ENCODE results near the gene PKDCC. TPM values are rescaled to one million over a fixed set of nuclear protein-coding genes. Genes with fewer than 3 reads are reported as not detected.

Gene PKDCC
- total RNA-seq, 6 experiments from 2014 or later, result 8.2 to 20.9 (median 12.3) TPM

DNA sequence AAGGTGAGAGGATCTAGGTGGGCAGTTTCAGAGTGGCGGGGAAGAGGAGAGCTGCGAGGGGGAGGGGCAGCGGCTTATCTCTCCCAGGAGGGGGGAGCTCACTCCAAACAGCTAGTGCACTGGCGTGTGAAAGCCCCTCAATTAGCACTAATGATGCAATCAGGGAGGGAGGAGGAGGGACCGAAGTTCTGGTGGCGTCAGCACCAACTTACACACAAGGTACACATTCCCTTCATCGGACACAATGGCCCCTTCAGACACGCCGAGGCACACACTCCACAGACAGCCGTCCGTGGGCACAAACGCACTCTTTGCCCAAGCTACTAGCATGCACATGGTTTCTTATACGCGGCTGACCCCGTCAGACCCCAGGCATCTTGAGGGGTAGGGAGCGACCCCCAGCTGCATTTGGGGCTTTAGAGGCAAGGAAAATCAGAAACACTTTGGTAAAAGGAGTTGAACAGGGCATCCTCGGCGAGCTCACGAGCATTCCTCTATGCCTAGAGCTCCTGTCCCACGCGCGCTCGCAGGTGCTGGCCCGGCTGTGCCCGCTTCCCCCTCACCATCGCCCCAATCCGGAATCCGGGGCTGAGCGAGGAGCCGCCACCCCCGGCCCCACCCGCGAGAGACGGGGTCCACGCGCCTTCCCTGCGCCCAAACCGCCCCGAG lies 868 bp upstream of the PKDCC start:
- DNase-seq, result no peak
- intact Hi-C loops (cut with DNase I), result no loop called here
- Histone ChIP-seq H3K4me1 (peaks cover 0 to 25% (median 5%) of the 10 kb centered on the region in 4 donors), H3K4me3 (peak overlapping the region; percentile 67 to 80 (median 71)), H3K27me3 (no peaks in the 10 kb centered on the region), H3K27ac (peak overlapping the region; percentile 47 to 78 (median 57)), H3K36me3 (no peaks in the 10 kb centered on the region), H3K9me3 (no peaks in the 10 kb centered on the region)
- no peak for TF ChIP-seq POLR2A (IDR thresholded peaks at IDR 0.05)
- TF ChIP-seq, protein P1, sequence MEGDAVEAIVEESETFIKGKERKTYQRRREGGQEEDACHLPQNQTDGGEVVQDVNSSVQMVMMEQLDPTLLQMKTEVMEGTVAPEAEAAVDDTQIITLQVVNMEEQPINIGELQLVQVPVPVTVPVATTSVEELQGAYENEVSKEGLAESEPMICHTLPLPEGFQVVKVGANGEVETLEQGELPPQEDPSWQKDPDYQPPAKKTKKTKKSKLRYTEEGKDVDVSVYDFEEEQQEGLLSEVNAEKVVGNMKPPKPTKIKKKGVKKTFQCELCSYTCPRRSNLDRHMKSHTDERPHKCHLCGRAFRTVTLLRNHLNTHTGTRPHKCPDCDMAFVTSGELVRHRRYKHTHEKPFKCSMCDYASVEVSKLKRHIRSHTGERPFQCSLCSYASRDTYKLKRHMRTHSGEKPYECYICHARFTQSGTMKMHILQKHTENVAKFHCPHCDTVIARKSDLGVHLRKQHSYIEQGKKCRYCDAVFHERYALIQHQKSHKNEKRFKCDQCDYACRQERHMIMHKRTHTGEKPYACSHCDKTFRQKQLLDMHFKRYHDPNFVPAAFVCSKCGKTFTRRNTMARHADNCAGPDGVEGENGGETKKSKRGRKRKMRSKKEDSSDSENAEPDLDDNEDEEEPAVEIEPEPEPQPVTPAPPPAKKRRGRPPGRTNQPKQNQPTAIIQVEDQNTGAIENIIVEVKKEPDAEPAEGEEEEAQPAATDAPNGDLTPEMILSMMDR (IDR thresholded peaks at IDR 0.05), result no peak
- 15% methylated on average over 8 of the region's 39 CpGs for WGBS (ENCODE audit: insufficient coverage, low coverage, low lambda C conversion rate, missing lambda C conversion rate)
- peak in 3 of 4 donors; percentile 1 to 18 (median 4) for ATAC-seq

DNA sequence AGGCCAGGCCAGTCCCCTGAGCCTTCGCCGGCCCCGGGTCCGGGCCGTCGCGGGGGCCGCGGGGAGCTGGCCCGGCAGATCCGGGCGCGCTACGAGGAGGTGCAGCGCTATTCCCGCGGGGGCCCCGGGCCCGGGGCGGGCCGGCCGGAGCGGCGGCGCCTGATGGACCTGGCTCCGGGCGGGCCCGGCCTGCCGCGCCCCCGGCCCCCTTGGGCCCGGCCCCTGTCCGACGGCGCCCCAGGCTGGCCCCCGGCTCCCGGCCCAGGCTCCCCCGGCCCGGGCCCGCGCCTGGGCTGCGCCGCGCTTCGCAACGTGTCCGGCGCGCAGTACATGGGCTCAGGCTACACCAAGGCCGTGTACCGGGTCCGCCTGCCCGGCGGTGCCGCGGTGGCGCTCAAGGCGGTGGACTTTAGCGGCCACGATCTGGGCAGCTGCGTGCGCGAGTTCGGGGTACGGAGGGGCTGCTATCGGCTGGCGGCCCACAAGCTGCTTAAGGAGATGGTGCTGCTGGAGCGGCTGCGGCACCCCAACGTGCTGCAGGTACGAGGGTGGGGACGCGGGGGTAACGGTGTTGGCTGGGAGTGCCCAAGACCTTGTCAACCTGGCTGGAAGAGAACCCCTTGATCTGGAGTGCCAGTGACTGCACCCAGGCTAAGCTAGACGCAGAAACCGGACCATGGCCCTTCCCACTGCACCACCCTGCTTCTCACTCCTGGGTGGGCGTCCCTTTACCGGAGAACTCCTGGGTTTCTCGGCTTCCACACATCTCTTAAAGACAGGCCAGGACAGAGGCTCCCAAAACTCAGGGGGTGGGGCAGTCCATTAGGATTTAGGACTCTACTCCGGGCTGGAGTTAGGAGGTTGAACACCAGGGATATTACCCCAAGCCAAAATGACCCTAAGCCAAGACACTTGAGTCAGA lies 739 bp downstream of the PKDCC start:
- WGBS (ENCODE audit: insufficient coverage, low coverage, low lambda C conversion rate, missing lambda C conversion rate), result 4% methylated on average over 24 of the region's 80 CpGs
- Histone ChIP-seq H3K36me3 (no peaks in the 10 kb centered on the region), H3K4me1 (peaks cover 0 to 25% (median 5%) of the 10 kb centered on the region in 4 donors), H3K9me3 (no peaks in the 10 kb centered on the region), H3K27me3 (no peaks in the 10 kb centered on the region), H3K4me3 (peak overlapping the region; percentile 51 to 63 (median 55)), H3K27ac (peak overlapping the region; percentile 40 to 76 (median 59))
- intact Hi-C loops (cut with DNase I), result no loop called here
- ATAC-seq (peak; percentile 7 to 52 (median 13)), DNase-seq (no peak)
- TF ChIP-seq, protein P1 (IDR thresholded peaks at IDR 0.05), result no peak
- no peak for TF ChIP-seq POLR2A (IDR thresholded peaks at IDR 0.05)

DNA sequence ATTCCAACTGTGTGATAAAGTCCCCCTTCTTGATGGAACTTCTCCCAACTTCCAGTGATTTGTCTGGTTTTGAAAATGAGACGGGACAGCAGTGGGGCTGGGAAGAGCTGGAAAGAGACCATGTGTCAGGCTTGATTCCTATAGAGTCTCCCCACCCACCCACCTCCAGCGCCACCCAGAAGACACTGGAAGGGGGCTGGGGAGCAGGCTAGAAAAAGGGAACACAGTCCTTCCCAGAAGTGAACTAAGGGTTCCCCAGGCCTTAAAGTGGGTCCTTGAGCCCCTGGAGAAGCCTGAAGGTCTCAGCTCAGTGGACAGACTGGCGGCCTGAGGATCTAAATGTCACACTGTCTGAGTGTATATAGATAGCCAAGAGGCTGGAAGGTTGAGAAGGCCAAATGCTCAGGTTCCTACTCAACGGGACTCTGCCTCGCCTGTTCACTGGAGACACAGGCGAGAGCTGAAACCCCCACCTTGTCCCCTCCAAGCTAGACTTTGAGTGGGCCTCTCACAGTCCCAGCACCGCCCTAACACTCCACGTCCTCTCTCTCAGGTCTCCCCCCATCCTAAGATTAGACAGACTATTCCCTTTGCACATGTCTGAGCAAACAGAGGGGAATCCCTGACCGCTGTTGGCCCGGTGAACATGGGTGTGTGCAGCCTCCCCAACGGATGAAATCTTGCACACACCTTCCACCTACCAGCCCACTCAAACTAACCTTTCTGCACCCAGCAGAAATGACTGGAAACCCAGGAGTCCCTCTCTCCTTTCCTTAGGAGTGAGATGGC lies 1.6 kb downstream of the PKDCC start:
- 27% methylated on average over 2 of the region's 11 CpGs for WGBS (ENCODE audit: insufficient coverage, low coverage, low lambda C conversion rate, missing lambda C conversion rate)
- no peak for TF ChIP-seq POLR2A (IDR thresholded peaks at IDR 0.05)
- TF ChIP-seq, protein P1 (IDR thresholded peaks at IDR 0.05), result no peak
- no peak for ATAC-seq
- Histone ChIP-seq H3K4me3 (peak overlapping the region; percentile 51 to 63 (median 55)), H3K27ac (peak overlapping the region; percentile 40 to 76 (median 59)), H3K36me3 (no peaks in the 10 kb centered on the region), H3K4me1 (peaks cover 0 to 25% (median 5%) of the 10 kb centered on the region in 4 donors), H3K9me3 (no peaks in the 10 kb centered on the region), H3K27me3 (no peaks in the 10 kb centered on the region)
- intact Hi-C loops (cut with DNase I), result no loop called here
- DNase-seq, result no peak

DNA sequence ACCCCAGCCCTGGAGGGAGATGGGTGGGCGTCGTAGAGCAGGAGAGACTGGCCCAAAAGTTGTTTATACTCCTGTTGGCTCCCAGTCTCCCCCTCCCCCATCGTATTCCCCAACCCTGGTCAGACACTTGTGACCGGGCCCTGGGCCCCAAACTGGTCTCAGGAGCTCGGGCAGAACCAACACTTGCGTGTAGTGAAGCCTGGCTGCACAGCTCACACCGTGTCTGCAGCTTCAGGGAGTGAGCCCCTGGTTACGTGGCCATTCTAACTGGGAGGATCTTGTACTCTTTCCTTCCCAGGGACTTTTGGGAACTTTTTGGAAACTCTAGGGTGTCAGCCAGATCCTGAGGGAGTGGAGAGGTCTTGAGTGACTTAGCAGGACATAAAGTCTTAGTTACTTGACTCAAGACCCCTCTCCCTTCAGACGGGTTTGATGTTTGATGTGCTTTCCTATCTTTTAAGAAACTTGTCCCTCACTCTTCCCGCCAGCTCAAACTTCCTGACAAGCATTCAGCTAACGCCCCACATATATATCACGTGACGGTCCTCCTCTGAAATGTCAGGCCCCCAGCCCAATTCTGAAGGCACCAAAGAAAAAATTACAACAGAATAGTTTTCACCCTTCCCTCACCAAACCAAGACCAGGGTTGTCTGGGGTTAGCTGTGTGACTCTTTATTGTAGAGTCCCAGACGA lies 2.3 kb downstream of the PKDCC start:
- no peaks in the 10 kb centered on the region for H3K9me3 ChIP-seq
- 80% methylated on average over 5 of the region's 14 CpGs for WGBS (ENCODE audit: insufficient coverage, low coverage, low lambda C conversion rate, missing lambda C conversion rate)
- TF ChIP-seq, protein P1 (IDR thresholded peaks at IDR 0.05), result no peak
- TF ChIP-seq POLR2A (IDR thresholded peaks at IDR 0.05), result no peak
- H3K4me3 ChIP-seq, result peak overlapping the region; percentile 51 to 63 (median 55)
- ATAC-seq (no peak), DNase-seq (no peak)
- peaks cover 0 to 25% (median 5%) of the 10 kb centered on the region in 4 donors for H3K4me1 ChIP-seq
- intact Hi-C loops (cut with DNase I), result no loop called here
- no peaks in the 10 kb centered on the region for H3K27me3 ChIP-seq
- peak overlapping the region; percentile 40 to 76 (median 59) for H3K27ac ChIP-seq
- no peaks in the 10 kb centered on the region for H3K36me3 ChIP-seq

Data from right lobe of liver (tissue), 6 donors.